HEK293 (cell line): Measurements from ENCODE around the gene LRRC23.

Experiments used
- KLF9 ChIP-seq: fragments of 450-650 bp; formaldehyde crosslinking; IDR thresholded peaks from 2 replicates; pipeline ENCODE4 v1.5.1; 2016; ENCODE audit warnings: missing biosample characterization, missing genetic modification characterization, low read depth
- MZF1 ChIP-seq: fragments of 450-650 bp; formaldehyde crosslinking; IDR thresholded peaks from 2 replicates; pipeline ENCODE4 v1.5.1; 2017; ENCODE audit warnings: missing biosample characterization, missing genetic modification characterization, borderline replicate concordance
- SALL2 ChIP-seq: fragments of 450-650 bp; formaldehyde crosslinking; IDR thresholded peaks from 2 replicates; pipeline ENCODE4 v1.5.0; 2017; ENCODE audit warnings: missing biosample characterization, mild to moderate bottlenecking, missing genetic modification characterization, borderline replicate concordance
- SCRT2 ChIP-seq: fragments of 450-650 bp; formaldehyde crosslinking; IDR thresholded peaks from 2 replicates; pipeline ENCODE4 v1.5.1; 2016; ENCODE audit warnings: missing biosample characterization, missing genetic modification characterization
- ZBTB17 ChIP-seq: fragments of 450-650 bp; formaldehyde crosslinking; IDR thresholded peaks from 2 replicates; pipeline ENCODE4 v1.5.1; 2016; ENCODE audit warnings: missing biosample characterization, missing genetic modification characterization
- ZBTB7A ChIP-seq: fragments of 450-650 bp; formaldehyde crosslinking; IDR thresholded peaks from 2 replicates; pipeline ENCODE4 v1.5.1; 2016; ENCODE audit warnings: low read depth, missing biosample characterization, missing genetic modification characterization
- ZNF10 ChIP-seq: fragments of 450-650 bp; formaldehyde crosslinking; IDR thresholded peaks from 2 replicates; pipeline ENCODE4 v1.5.1; 2017; ENCODE audit warnings: missing biosample characterization, missing genetic modification characterization
- ZNF132 ChIP-seq: fragments of 450-650 bp; formaldehyde crosslinking; IDR thresholded peaks from 2 replicates; pipeline ENCODE4 v1.5.1; 2017; ENCODE audit warnings: missing biosample characterization, missing genetic modification characterization, borderline replicate concordance
- ZNF155 ChIP-seq: fragments of 450-650 bp; formaldehyde crosslinking; IDR thresholded peaks from 2 replicates; pipeline ENCODE4 v1.5.1; 2016; ENCODE audit warnings: missing biosample characterization, missing genetic modification characterization
- ZNF239 ChIP-seq: fragments of 450-650 bp; formaldehyde crosslinking; IDR thresholded peaks from 2 replicates; pipeline ENCODE4 v1.5.1; 2016; ENCODE audit warnings: missing biosample characterization, missing genetic modification characterization
- ZNF324 ChIP-seq: fragments of 450-650 bp; formaldehyde crosslinking; IDR thresholded peaks from 2 replicates; pipeline ENCODE4 v1.5.1; 2016; ENCODE audit warnings: missing biosample characterization, missing genetic modification characterization
- ZNF341 ChIP-seq: fragments of 450-650 bp; formaldehyde crosslinking; IDR thresholded peaks from 2 replicates; pipeline ENCODE4; 2016; ENCODE audit warnings: low read depth, missing biosample characterization, missing genetic modification characterization
- ZNF433 ChIP-seq: fragments of 450-650 bp; formaldehyde crosslinking; IDR thresholded peaks from 2 replicates; pipeline ENCODE4 v1.5.1; 2016; ENCODE audit warnings: missing biosample characterization, missing genetic modification characterization, low read depth
- ZNF514 ChIP-seq: fragments of 450-650 bp; formaldehyde crosslinking; IDR thresholded peaks from 2 replicates; pipeline ENCODE4 v1.5.1; 2016; ENCODE audit warnings: missing biosample characterization, missing genetic modification characterization
- ZNF549 ChIP-seq: fragments of 450-650 bp; IDR thresholded peaks from 2 replicates; pipeline ENCODE4 v1.5.1; 2018; ENCODE audit warnings: missing biosample characterization, missing genetic modification characterization, mild to moderate bottlenecking, inconsistent platforms, moderate library complexity
- ZNF555 ChIP-seq: fragments of 450-650 bp; formaldehyde crosslinking; conservative IDR thresholded peaks from 2 replicates; pipeline ENCODE4 v1.5.1; 2017; ENCODE audit warnings: missing biosample characterization, mild to moderate bottlenecking, missing genetic modification characterization, inconsistent platforms
- ZNF600 ChIP-seq: fragments of 450-650 bp; formaldehyde crosslinking; IDR thresholded peaks from 2 replicates; pipeline ENCODE4 v1.5.1; 2016; ENCODE audit warnings: missing biosample characterization, missing genetic modification characterization
- ZNF610 ChIP-seq: fragments of 450-650 bp; formaldehyde crosslinking; IDR thresholded peaks from 2 replicates; pipeline ENCODE4 v1.5.1; 2016; ENCODE audit warnings: missing biosample characterization, missing genetic modification characterization, borderline replicate concordance
- ZNF747 ChIP-seq: fragments of 450-650 bp; formaldehyde crosslinking; IDR thresholded peaks from 2 replicates; pipeline ENCODE4 v1.5.1; 2016; ENCODE audit warnings: missing biosample characterization, missing genetic modification characterization
- TF ChIP-seq, protein P1 (sequence below): fragments of 450-650 bp; formaldehyde crosslinking; IDR thresholded peaks from 2 replicates; pipeline ENCODE4 v1.5.1; 2016; ENCODE audit warnings: missing biosample characterization, missing genetic modification characterization, borderline replicate concordance
- TF ChIP-seq, protein P2 (sequence below): fragments of 450-650 bp; formaldehyde crosslinking; IDR thresholded peaks from 2 replicates; pipeline ENCODE4 v1.5.1; 2016; ENCODE audit warnings: missing biosample characterization, missing genetic modification characterization
- TF ChIP-seq, protein P3 (sequence below): fragments of 450-650 bp; formaldehyde crosslinking; IDR thresholded peaks from 2 replicates; pipeline ENCODE4 v1.5.1; 2016; ENCODE audit warnings: missing biosample characterization, missing genetic modification characterization
- TF ChIP-seq, protein P4 (sequence below): fragments of 450-650 bp; formaldehyde crosslinking; IDR thresholded peaks from 2 replicates; pipeline ENCODE4 v1.5.1; 2017; ENCODE audit warnings: missing biosample characterization, missing genetic modification characterization
- TF ChIP-seq, protein P5 (sequence below): fragments of 450-650 bp; formaldehyde crosslinking; conservative IDR thresholded peaks from 2 replicates; pipeline ENCODE4 v1.5.1; 2016; ENCODE audit warnings: low read depth, missing biosample characterization, missing genetic modification characterization

LRRC23 gene

DNA sequence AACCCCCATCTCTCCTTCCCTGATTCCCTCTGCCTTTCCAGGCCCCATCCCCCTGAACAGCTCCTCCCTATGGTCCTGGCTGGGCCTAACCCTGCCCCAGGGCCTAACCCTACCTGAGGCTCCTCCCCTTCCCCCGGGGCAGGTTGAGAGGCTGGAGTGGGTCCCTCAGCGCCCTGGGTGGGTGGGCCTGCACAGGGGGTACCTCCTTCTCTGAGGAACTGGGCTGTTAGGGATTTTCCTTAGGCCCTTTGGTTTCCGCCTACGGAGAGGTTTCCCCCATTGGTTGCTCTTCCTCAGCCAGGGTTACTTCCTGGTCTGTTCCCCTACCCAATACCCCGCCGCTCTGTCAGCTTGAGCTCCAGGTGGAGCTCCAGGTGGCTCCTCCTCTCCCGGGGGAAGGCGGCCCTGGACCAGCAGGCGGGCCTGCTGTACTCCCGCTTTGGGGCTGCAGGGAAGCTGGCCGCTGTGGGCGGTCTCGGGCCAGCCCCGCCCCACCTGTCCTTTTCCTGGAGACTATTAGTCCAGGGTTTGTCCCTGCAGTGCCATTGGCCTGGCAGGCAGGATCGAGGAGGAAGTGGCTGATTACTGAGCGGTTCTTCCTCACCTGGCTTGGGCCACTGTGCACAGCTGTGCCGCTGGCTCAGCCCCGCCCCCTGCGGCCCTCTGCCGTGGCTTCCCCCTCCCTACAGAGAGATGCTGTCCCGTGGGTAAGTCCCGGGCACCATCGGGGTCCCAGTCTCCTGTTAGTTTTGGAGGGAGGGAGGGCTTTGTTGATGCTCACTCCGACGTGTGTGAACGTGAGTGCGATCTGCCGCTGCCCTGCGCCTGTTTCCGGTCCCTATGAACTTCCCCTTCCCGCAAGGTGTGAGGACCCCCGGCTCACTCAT lies 41.7 kb downstream of the LRRC23 start (continued):
- TF ChIP-seq ZNF555 (tag by site-specific recombination) (no peak), ZNF514 (tag by site-specific recombination) (no peak), ZNF610 (0 out of 2 replicates have a peak, but pooled peaks have one; percentile 70), SALL2 (tag by site-specific recombination) (no peak), ZNF341 (tag by site-specific recombination) (peak; percentile 82), MZF1 (no peak), ZNF132 (tag by site-specific recombination) (no peak), ZBTB17 (tag by site-specific recombination) (peak; percentile 89), ZBTB7A (tag by site-specific recombination) (0 out of 2 replicates have a peak, but pooled peaks have one; percentile 9), ZNF433 (no peak), KLF9 (tag by site-specific recombination) (peak; percentile 78), ZNF747 (tag by site-specific recombination) (no peak), SCRT2 (tag by site-specific recombination) (no peak), ZNF549 (no peak), ZNF155 (tag by site-specific recombination) (no peak), ZNF239 (no peak), ZNF324 (tag by site-specific recombination) (no peak), ZNF600 (peak; percentile 28; the same call in 1 of the 2 replicates), ZNF10 (tag by site-specific recombination) (no peak)
- TF ChIP-seq, protein P1, sequence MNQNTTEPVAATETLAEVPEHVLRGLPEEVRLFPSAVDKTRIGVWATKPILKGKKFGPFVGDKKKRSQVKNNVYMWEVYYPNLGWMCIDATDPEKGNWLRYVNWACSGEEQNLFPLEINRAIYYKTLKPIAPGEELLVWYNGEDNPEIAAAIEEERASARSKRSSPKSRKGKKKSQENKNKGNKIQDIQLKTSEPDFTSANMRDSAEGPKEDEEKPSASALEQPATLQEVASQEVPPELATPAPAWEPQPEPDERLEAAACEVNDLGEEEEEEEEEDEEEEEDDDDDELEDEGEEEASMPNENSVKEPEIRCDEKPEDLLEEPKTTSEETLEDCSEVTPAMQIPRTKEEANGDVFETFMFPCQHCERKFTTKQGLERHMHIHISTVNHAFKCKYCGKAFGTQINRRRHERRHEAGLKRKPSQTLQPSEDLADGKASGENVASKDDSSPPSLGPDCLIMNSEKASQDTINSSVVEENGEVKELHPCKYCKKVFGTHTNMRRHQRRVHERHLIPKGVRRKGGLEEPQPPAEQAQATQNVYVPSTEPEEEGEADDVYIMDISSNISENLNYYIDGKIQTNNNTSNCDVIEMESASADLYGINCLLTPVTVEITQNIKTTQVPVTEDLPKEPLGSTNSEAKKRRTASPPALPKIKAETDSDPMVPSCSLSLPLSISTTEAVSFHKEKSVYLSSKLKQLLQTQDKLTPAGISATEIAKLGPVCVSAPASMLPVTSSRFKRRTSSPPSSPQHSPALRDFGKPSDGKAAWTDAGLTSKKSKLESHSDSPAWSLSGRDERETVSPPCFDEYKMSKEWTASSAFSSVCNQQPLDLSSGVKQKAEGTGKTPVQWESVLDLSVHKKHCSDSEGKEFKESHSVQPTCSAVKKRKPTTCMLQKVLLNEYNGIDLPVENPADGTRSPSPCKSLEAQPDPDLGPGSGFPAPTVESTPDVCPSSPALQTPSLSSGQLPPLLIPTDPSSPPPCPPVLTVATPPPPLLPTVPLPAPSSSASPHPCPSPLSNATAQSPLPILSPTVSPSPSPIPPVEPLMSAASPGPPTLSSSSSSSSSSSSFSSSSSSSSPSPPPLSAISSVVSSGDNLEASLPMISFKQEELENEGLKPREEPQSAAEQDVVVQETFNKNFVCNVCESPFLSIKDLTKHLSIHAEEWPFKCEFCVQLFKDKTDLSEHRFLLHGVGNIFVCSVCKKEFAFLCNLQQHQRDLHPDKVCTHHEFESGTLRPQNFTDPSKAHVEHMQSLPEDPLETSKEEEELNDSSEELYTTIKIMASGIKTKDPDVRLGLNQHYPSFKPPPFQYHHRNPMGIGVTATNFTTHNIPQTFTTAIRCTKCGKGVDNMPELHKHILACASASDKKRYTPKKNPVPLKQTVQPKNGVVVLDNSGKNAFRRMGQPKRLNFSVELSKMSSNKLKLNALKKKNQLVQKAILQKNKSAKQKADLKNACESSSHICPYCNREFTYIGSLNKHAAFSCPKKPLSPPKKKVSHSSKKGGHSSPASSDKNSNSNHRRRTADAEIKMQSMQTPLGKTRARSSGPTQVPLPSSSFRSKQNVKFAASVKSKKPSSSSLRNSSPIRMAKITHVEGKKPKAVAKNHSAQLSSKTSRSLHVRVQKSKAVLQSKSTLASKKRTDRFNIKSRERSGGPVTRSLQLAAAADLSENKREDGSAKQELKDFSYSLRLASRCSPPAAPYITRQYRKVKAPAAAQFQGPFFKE: no peak
- TF ChIP-seq, protein P2, sequence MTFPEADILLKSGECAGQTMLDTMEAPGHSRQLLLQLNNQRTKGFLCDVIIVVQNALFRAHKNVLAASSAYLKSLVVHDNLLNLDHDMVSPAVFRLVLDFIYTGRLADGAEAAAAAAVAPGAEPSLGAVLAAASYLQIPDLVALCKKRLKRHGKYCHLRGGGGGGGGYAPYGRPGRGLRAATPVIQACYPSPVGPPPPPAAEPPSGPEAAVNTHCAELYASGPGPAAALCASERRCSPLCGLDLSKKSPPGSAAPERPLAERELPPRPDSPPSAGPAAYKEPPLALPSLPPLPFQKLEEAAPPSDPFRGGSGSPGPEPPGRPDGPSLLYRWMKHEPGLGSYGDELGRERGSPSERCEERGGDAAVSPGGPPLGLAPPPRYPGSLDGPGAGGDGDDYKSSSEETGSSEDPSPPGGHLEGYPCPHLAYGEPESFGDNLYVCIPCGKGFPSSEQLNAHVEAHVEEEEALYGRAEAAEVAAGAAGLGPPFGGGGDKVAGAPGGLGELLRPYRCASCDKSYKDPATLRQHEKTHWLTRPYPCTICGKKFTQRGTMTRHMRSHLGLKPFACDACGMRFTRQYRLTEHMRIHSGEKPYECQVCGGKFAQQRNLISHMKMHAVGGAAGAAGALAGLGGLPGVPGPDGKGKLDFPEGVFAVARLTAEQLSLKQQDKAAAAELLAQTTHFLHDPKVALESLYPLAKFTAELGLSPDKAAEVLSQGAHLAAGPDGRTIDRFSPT (tag by site-specific recombination): no peak
- TF ChIP-seq, protein P3, sequence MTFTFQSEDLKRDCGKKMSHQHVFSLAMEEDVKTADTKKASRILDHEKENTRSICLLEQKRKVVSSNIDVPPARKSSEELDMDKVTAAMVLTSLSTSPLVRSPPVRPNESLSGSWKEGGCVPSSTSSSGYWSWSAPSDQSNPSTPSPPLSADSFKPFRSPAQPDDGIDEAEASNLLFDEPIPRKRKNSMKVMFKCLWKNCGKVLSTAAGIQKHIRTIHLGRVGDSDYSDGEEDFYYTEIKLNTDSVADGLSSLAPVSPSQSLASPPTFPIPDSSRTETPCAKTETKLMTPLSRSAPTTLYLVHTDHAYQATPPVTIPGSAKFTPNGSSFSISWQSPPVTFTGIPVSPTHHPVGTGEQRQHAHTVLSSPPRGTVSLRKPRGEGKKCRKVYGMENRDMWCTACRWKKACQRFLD (tag by site-specific recombination): no peak
- TF ChIP-seq, protein P4, sequence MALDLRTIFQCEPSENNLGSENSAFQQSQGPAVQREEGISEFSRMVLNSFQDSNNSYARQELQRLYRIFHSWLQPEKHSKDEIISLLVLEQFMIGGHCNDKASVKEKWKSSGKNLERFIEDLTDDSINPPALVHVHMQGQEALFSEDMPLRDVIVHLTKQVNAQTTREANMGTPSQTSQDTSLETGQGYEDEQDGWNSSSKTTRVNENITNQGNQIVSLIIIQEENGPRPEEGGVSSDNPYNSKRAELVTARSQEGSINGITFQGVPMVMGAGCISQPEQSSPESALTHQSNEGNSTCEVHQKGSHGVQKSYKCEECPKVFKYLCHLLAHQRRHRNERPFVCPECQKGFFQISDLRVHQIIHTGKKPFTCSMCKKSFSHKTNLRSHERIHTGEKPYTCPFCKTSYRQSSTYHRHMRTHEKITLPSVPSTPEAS (tag by site-specific recombination): no peak
- TF ChIP-seq, protein P5, sequence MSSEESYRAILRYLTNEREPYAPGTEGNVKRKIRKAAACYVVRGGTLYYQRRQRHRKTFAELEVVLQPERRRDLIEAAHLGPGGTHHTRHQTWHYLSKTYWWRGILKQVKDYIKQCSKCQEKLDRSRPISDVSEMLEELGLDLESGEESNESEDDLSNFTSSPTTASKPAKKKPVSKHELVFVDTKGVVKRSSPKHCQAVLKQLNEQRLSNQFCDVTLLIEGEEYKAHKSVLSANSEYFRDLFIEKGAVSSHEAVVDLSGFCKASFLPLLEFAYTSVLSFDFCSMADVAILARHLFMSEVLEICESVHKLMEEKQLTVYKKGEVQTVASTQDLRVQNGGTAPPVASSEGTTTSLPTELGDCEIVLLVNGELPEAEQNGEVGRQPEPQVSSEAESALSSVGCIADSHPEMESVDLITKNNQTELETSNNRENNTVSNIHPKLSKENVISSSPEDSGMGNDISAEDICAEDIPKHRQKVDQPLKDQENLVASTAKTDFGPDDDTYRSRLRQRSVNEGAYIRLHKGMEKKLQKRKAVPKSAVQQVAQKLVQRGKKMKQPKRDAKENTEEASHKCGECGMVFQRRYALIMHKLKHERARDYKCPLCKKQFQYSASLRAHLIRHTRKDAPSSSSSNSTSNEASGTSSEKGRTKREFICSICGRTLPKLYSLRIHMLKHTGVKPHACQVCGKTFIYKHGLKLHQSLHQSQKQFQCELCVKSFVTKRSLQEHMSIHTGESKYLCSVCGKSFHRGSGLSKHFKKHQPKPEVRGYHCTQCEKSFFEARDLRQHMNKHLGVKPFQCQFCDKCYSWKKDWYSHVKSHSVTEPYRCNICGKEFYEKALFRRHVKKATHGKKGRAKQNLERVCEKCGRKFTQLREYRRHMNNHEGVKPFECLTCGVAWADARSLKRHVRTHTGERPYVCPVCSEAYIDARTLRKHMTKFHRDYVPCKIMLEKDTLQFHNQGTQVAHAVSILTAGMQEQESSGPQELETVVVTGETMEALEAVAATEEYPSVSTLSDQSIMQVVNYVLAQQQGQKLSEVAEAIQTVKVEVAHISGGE (tag by site-specific recombination): peak; percentile 44
